Measurements from ENCODE around the gene WLS. TPM values are rescaled to one million over a fixed set of nuclear protein-coding genes. Genes with fewer than 3 reads are reported as not detected.
A peak's percentile ranks its signal among the peaks of the same experiment; 100 is the strongest.

WLS gene
- total and polyA plus RNA-seq, 2 donors (not counting 1 experiment from before 2014, with no cell fraction given) = 156 to 269 TPM

DNA sequence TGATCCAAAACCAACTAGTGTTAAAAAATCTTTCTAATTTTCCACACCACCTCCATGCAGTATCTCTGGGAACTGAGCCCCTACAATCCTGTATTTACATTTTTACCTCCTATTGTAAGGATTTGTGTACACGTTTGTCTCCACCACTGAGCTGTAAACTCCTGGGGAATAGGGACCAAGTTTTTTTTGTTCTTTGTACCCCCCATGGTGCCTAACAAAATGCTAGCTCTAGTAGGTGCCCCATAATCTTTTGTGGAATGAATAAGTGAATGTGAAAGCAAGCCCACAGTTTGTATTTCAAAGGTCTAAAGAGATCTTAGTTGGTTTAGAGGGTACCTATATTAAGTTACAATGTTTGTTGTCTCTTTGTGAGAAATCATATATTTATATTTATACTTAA lies 879 bp upstream of the WLS start:
- H3K9me3 ChIP-seq (ENCODE audit: control insufficient read depth, insufficient read depth, low read depth, low read length) = no peaks in the 10 kb centered on the region
- H3K79me2 ChIP-seq (ENCODE audit: control insufficient read depth, insufficient read depth, low read length) = peaks cover 38% of the 10 kb centered on the region
- peak overlapping the region; percentile 86 for H3K27ac ChIP-seq (ENCODE audit: insufficient read depth, low read length)
- H3K9ac ChIP-seq (ENCODE audit: insufficient read depth, low read length) = no peak overlapping the region
- peaks cover 6% of the 10 kb centered on the region for H3K4me1 ChIP-seq (ENCODE audit: control insufficient read depth, extremely low read depth, insufficient read depth, low read length)
- TF ChIP-seq, protein P1, sequence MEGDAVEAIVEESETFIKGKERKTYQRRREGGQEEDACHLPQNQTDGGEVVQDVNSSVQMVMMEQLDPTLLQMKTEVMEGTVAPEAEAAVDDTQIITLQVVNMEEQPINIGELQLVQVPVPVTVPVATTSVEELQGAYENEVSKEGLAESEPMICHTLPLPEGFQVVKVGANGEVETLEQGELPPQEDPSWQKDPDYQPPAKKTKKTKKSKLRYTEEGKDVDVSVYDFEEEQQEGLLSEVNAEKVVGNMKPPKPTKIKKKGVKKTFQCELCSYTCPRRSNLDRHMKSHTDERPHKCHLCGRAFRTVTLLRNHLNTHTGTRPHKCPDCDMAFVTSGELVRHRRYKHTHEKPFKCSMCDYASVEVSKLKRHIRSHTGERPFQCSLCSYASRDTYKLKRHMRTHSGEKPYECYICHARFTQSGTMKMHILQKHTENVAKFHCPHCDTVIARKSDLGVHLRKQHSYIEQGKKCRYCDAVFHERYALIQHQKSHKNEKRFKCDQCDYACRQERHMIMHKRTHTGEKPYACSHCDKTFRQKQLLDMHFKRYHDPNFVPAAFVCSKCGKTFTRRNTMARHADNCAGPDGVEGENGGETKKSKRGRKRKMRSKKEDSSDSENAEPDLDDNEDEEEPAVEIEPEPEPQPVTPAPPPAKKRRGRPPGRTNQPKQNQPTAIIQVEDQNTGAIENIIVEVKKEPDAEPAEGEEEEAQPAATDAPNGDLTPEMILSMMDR (conservative IDR thresholded peaks at IDR 0.05 in 1 of 2, IDR thresholded peaks at IDR 0.05 in 1 of 2; ENCODE audit: low read depth in 1 of 2, low read length in 2 of 2) = no peak
- no peak for TF ChIP-seq EZH2 (IDR thresholded peaks at IDR 0.05; ENCODE audit: low read length, missing control alignments)
- H4K20me1 ChIP-seq (ENCODE audit: control insufficient read depth, extremely low read depth, insufficient read depth, low read length) = no peaks in the 10 kb centered on the region
- DNase-seq (ENCODE audit: low read depth in 2 of 2) = no peak
- H3K36me3 ChIP-seq (ENCODE audit: control insufficient read depth, insufficient read depth, low read length) = peaks cover 2% of the 10 kb centered on the region
- peak overlapping the region; percentile 69 to 100 (median 90) for H3K4me3 ChIP-seq (replicated peaks in 1 of 4; ENCODE audit: control extremely low read depth in 1 of 4, insufficient read depth in 1 of 4, low read depth in 3 of 4, low read length in 4 of 4)
- H3K4me2 ChIP-seq (ENCODE audit: extremely low read depth, insufficient read depth, low read length) = peak overlapping the region; percentile 90
- peak overlapping the region; percentile 83 for H2AFZ ChIP-seq (ENCODE audit: low read length)
- H3K27me3 ChIP-seq (ENCODE audit: control insufficient read depth, insufficient read depth, low read length) = no peaks in the 10 kb centered on the region

- peak overlapping the region; percentile 17 for H3K4me2 ChIP-seq (ENCODE audit: extremely low read depth, insufficient read depth, low read length)
- peak overlapping the region; percentile 60 for H2AFZ ChIP-seq (ENCODE audit: low read length)
- TF ChIP-seq, protein P1 (conservative IDR thresholded peaks at IDR 0.05 in 1 of 2, IDR thresholded peaks at IDR 0.05 in 1 of 2; ENCODE audit: low read depth in 1 of 2, low read length in 2 of 2) = no peak
- TF ChIP-seq EZH2 (IDR thresholded peaks at IDR 0.05; ENCODE audit: low read length, missing control alignments) = no peak
- peaks cover 53% of the 10 kb centered on the region for H3K79me2 ChIP-seq (ENCODE audit: control insufficient read depth, insufficient read depth, low read length)
- no peaks in the 10 kb centered on the region for H3K27me3 ChIP-seq (ENCODE audit: control insufficient read depth, insufficient read depth, low read length)
- H3K27ac ChIP-seq (ENCODE audit: insufficient read depth, low read length) = peak overlapping the region; percentile 86
- H3K4me1 ChIP-seq (ENCODE audit: control insufficient read depth, extremely low read depth, insufficient read depth, low read length) = peaks cover 6% of the 10 kb centered on the region
- peak overlapping the region; percentile 80 for H3K9ac ChIP-seq (ENCODE audit: insufficient read depth, low read length)
- peaks cover 3% of the 10 kb centered on the region for H3K36me3 ChIP-seq (ENCODE audit: control insufficient read depth, insufficient read depth, low read length)
- H3K9me3 ChIP-seq (ENCODE audit: control insufficient read depth, insufficient read depth, low read depth, low read length) = no peaks in the 10 kb centered on the region
- H3K4me3 ChIP-seq (replicated peaks in 1 of 4; ENCODE audit: control extremely low read depth in 1 of 4, insufficient read depth in 1 of 4, low read depth in 3 of 4, low read length in 4 of 4) = peak overlapping the region; percentile 69 to 100 (median 90)
- DNase-seq (ENCODE audit: low read depth in 2 of 2) = peak; percentile 79 to 90
- no peaks in the 10 kb centered on the region for H4K20me1 ChIP-seq (ENCODE audit: control insufficient read depth, extremely low read depth, insufficient read depth, low read length)
Observed at GRCh38 chr1:68231627-68232288, 565 bp downstream of the WLS start.

- DNase-seq (ENCODE audit: low read depth in 2 of 2) = no peak
- H3K36me3 ChIP-seq (ENCODE audit: control insufficient read depth, insufficient read depth, low read length) = peaks cover 3% of the 10 kb centered on the region
Observed at GRCh38 chr1:68230901-68231626, 1.3 kb downstream of the WLS start.

More at GRCh38 chr1:68230901-68231626, 1.3 kb downstream of the WLS start:
- H3K4me2 ChIP-seq (ENCODE audit: extremely low read depth, insufficient read depth, low read length) = peak overlapping the region; percentile 95
- H3K27ac ChIP-seq (ENCODE audit: insufficient read depth, low read length) = peak overlapping the region; percentile 86
- H3K4me3 ChIP-seq (replicated peaks in 1 of 4; ENCODE audit: control extremely low read depth in 1 of 4, insufficient read depth in 1 of 4, low read depth in 3 of 4, low read length in 4 of 4) = peak overlapping the region; percentile 69 to 100 (median 90)
- H2AFZ ChIP-seq (ENCODE audit: low read length) = no peak overlapping the region
- no peaks in the 10 kb centered on the region for H4K20me1 ChIP-seq (ENCODE audit: control insufficient read depth, extremely low read depth, insufficient read depth, low read length)
- H3K9ac ChIP-seq (ENCODE audit: insufficient read depth, low read length) = peak overlapping the region; percentile 65
- TF ChIP-seq, protein P1 (conservative IDR thresholded peaks at IDR 0.05 in 1 of 2, IDR thresholded peaks at IDR 0.05 in 1 of 2; ENCODE audit: low read depth in 1 of 2, low read length in 2 of 2) = no peak
- TF ChIP-seq EZH2 (IDR thresholded peaks at IDR 0.05; ENCODE audit: low read length, missing control alignments) = no peak
- H3K4me1 ChIP-seq (ENCODE audit: control insufficient read depth, extremely low read depth, insufficient read depth, low read length) = peaks cover 6% of the 10 kb centered on the region
- H3K27me3 ChIP-seq (ENCODE audit: control insufficient read depth, insufficient read depth, low read length) = no peaks in the 10 kb centered on the region
- H3K9me3 ChIP-seq (ENCODE audit: control insufficient read depth, insufficient read depth, low read depth, low read length) = no peaks in the 10 kb centered on the region
- H3K79me2 ChIP-seq (ENCODE audit: control insufficient read depth, insufficient read depth, low read length) = peaks cover 59% of the 10 kb centered on the region

All from fibroblast of lung (primary cell).